Adrenal gland (tissue), 12 donors: Measurements from ENCODE around the gene RNF151. TPM values are rescaled to one million over a fixed set of nuclear protein-coding genes. Genes with fewer than 3 reads are reported as not detected.
"Not testable (repeated sequence)": the region's sequence is repeated elsewhere in the genome, so short reads cannot be mapped to it uniquely, and the experiment has no call there.

Source experiments
- DNase-seq, 7 donors: peaks; one replicate each; pipeline ENCODE4 v3.0.0-alpha.2; 2019 to 2020
- H3K27ac ChIP-seq, 5 donors: fragments of 200-600 bp; sonication (generic) in 4 of 5; 1 replicate in 3 of 5; 2 replicates in 2 of 5; pipeline versions ENCODE4 v1.5.1 to v1.8.0; 2016 to 2020; ENCODE audit warnings: mild to moderate bottlenecking in 1 of 5
- H3K27me3 ChIP-seq: fragments of 200-600 bp; 2 replicates; pipeline ENCODE4 v1.8.0; 2021
- H3K36me3 ChIP-seq, 2 donors: fragments of 200-600 bp; replicated peaks in 1 of 2; 1 replicate in 1 of 2; 2 replicates in 1 of 2; pipeline versions ENCODE4 v1.5.1 to v1.8.0; 2018 to 2022
- H3K4me1 ChIP-seq, 2 donors: fragments of 200-600 bp; replicated peaks in 1 of 2; 1 replicate in 1 of 2; 2 replicates in 1 of 2; pipeline versions ENCODE4 v1.5.1 to v1.8.0; 2018 to 2021
- H3K4me3 ChIP-seq, 4 donors: fragments of 200-600 bp; sonication (generic) in 3 of 4; one replicate each; pipeline ENCODE4 v1.5.1; 2016 to 2018
- H3K9me3 ChIP-seq, 3 donors: fragments of 200-600 bp; sonication (generic) in 1 of 3; replicated peaks in 1 of 3; 1 replicate in 2 of 3; 2 replicates in 1 of 3; pipeline versions ENCODE4 v1.5.1 to v1.8.0; 2016 to 2021
- CTCF ChIP-seq, 6 experiments: fragments of 450-650 bp in 4 of 6; fragments of 200-600 bp in 2 of 6; sonication (generic) in 1 of 6; IDR thresholded peaks; 1 replicate in 5 of 6; 2 replicates in 1 of 6; pipeline versions ENCODE4 v1.5.1 to v1.8.0; 2016 to 2021; ENCODE audit warnings: antibody characterized with exemption in 6 of 6, mild to moderate bottlenecking in 2 of 6, moderate library complexity in 1 of 6
- POLR2A ChIP-seq, 2 donors: fragments of 450-650 bp; IDR thresholded peaks; one replicate each; pipeline ENCODE4 v1.6.1; 2017; ENCODE audit warnings: antibody characterized with exemption in 2 of 2, mild to moderate bottlenecking in 2 of 2, moderate library complexity in 1 of 2
- WGBS, 4 donors: extraction: QIAGEN DNeasy Blood & Tissue Kit in 2 of 4; methylation state at CpG; one replicate each; pipeline versions ENCODE4 v1.1.5 to v1.1.7; 2013 to 2017; 5-methylcytosine and 5-hydroxymethylcytosine counted together
- intact Hi-C, 2 donors: fragments of 100-400 bp; cut with DNase I; formaldehyde crosslinking; loops; one replicate each; pipeline versions ENCODE4 v1.14.1 to v1.15.0; 2022 to 2023
- polyA plus RNA-seq, 3 donors: library from polyadenylated mRNA; stranded (reverse); fragments of 200-250 nt in 2 of 3; fragments of 350-450 nt in 1 of 3; fragmentation: Illumina TruSeq in 1 of 3; extraction: RNeasy Lipid Tissue Mini Kit (QIAGEN cat#74804) in 1 of 3; gene quantifications; one replicate each; pipeline ENCODE4 v1.2.3, GENCODE V29; 2013 to 2014
- total RNA-seq, 9 donors: library from RNA; depleted of rRNA in 4 of 9; stranded (reverse); fragments of >200 nt in 4 of 9; fragments of 120-200 nt in 1 of 9; fragmentation: NEBNext Ultra II Directional in 1 of 9; extraction: Animal tissue kit (Norgen Biotek cat#: 25700) in 1 of 9; gene quantifications; one replicate each; pipeline versions ENCODE4 v1.1.0 to v1.2.4, GENCODE V29; 2013 to 2023
- donor health status: healthy with polysubstance abuse.
- donor health status: Bipolar disorder and iron deficiency.
- donor health status: DM: yes; HTN: yes; CAD: no.
- donor health status: DM: no; HTN: no; CAD: no.
- donor health status: DM: no; HTN: no; CAD: no.
- donor health status: DM: yes; HTN: yes; CAD: no.

Gene RNF151
- total and polyA plus RNA-seq, 12 donors: 0.20 to 0.64 (median 0.47) TPM; not detected in 9

- TF ChIP-seq CTCF (IDR thresholded peaks at IDR 0.05) (no peak), POLR2A (IDR thresholded peaks at IDR 0.05) (no peak)
- peak in 1 of 7 donors; percentile 19 for DNase-seq
- Histone ChIP-seq H3K36me3 (no peaks in the 10 kb centered on the region), H3K4me3 (no peak overlapping the region), H3K4me1 (no peaks in the 10 kb centered on the region), H3K27ac (no peak overlapping the region), H3K9me3 (no peaks in the 10 kb centered on the region), H3K27me3 (no peaks in the 10 kb centered on the region)
- intact Hi-C loops: no loop called here
- 82 to 91% (median 83%) methylated on average over 5 to 22 of the region's 22 CpGs for WGBS, 4 donors
These were observed 12.9 kb upstream of the RNF151 start for GRCh38 chr16:1953734-1954133.

DNA sequence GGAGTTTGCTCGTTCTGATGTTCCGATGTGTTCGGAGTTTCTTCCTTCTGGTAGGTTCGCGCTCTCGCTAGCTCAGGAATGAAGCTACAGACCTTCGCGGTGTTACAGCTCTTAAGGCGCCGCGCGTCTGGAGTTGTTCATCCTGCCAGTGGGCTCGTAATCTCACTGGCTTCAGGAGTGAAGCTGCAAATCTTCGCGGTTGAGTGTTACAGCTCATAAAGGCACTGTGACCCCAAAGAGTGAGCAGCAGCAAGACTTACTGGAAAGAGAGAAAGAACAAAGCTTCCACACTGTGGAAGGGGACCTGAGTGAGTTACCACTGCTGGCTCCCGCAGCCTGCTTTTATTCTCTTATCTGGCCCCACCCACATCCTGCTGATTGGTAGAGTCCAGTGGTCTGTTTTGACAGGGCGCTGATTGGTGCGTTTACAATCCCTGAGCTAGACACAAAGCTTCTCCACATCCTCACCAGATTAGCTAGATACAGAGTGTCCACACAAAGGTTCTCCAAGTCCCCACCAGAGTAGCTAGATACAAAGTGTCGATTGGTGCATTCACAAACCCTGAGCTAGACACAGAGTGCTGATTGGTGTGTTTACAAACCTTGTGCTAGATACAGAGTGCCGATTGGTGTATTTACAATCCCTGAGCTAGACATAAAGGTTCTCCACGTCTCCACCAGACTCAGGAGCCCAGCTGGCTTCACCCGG is 9.1 kb upstream of the RNF151 start:
- H3K9me3 ChIP-seq, H3K27ac ChIP-seq, H3K4me1 ChIP-seq, H3K4me3 ChIP-seq, H3K27me3 ChIP-seq, intact Hi-C loops: not testable (repeated sequence)
- H3K36me3 ChIP-seq: peaks cover 0 to 15% of the 10 kb centered on the region in 2 donors
- WGBS, 4 donors: 81 to 93% (median 85%) methylated on average over 16 to 20 of the region's 22 CpGs
- peak in 1 of 7 donors; percentile 20 for DNase-seq

GRCh38 chr16:1958143-1958491 is 8.5 kb upstream of the RNF151 start:
- H3K4me1 ChIP-seq: peaks cover 0 to 13% of the 10 kb centered on the region in 2 donors
- peak in 2 of 7 donors; percentile 17 to 34 for DNase-seq
- 64 to 87% (median 69%) methylated on average over 3 to 30 of the region's 30 CpGs for WGBS, 4 donors

GRCh38 chr16:1958715-1959268 is 7.9 kb upstream of the RNF151 start:
- Histone ChIP-seq H3K9me3 (no peaks in the 10 kb centered on the region), H3K4me3 (peak overlapping the region in 1 of 4 donors; percentile 63), H3K4me1 (peaks cover 6 to 19% of the 10 kb centered on the region in 2 donors), H3K36me3 (peaks cover 0 to 23% of the 10 kb centered on the region in 2 donors), H3K27ac (peak overlapping the region in 1 of 5 donors; percentile 9), H3K27me3 (no peaks in the 10 kb centered on the region)
- TF ChIP-seq CTCF (IDR thresholded peaks at IDR 0.05) (no peak), POLR2A (IDR thresholded peaks at IDR 0.05) (no peak)
- peak in 2 of 7 donors; percentile 47 to 56 for DNase-seq
- intact Hi-C loops: no loop called here
- 10 to 36% (median 28%) methylated on average over 6 to 14 of the region's 14 CpGs for WGBS, 4 donors

More at GRCh38 chr16:1958143-1958491, 8.5 kb upstream of the RNF151 start:
- H3K9me3 ChIP-seq, H3K27me3 ChIP-seq, intact Hi-C loops, H3K4me3 ChIP-seq, H3K27ac ChIP-seq: not testable (repeated sequence)
- H3K36me3 ChIP-seq: peaks cover 0 to 21% of the 10 kb centered on the region in 2 donors

GRCh38 chr16:1959269-1960039 is 7.2 kb upstream of the RNF151 start, which contains the start of gene NDUFB10:
Gene NDUFB10 (plus strand): TSS chr16:1959538. CDS start chr16:1959625, 87 bp downstream.
- intact Hi-C loops: no loop called here
- Histone ChIP-seq H3K9me3 (no peaks in the 10 kb centered on the region), H3K27ac (peak within 1 kb of the TSS in 4 of 5 donors; percentile 52 to 85 (median 80)), H3K36me3 (peaks cover 0 to 23% of the 10 kb centered on the region in 2 donors), H3K4me3 (peak within 1 kb of the TSS in 3 of 4 donors; percentile 56 to 67 (median 63)), H3K4me1 (peaks cover 10 to 21% of the 10 kb centered on the region in 2 donors), H3K27me3 (no peaks in the 10 kb centered on the region)
- TF ChIP-seq CTCF (IDR thresholded peaks at IDR 0.05): peak; percentile 19 to 60 (median 50)
- TF ChIP-seq POLR2A (IDR thresholded peaks at IDR 0.05): peak; percentile 86 to 96
- peak; percentile 91 to 95 (median 94) for DNase-seq
- WGBS, 4 donors: 0 to 1% (median 1%) methylated on average over 7 to 79 of the region's 79 CpGs
